Measurements from ENCODE around the gene MED27. TPM values are rescaled to one million over a fixed set of nuclear protein-coding genes. Genes with fewer than 3 reads are reported as not detected.

The MED27 gene
- total and polyA plus RNA-seq, 9 of the 15 experiments (the other 6 are each of a cell fraction or from before 2014, with no cell fraction given), result 24.4 to 91.0 (median 36.1) TPM

GRCh38 chr9:131965841-131966240, 113.8 kb downstream of the MED27 start:
- no TSS peak for BruUV-seq (replicated peaks)
- 70% methylated on average over 7 of the region's 7 CpGs for WGBS (ENCODE audit: insufficient coverage, low coverage, missing lambda C conversion rate)
- ATAC-seq (no peak), DNase-seq (ENCODE audit: extremely low read depth in 1 of 4, low spot score in 3 of 4) (no peak), FAIRE-seq (no peak)
- POLR2A ChIA-PET, result interaction anchor here (0.7 kb wide), 1 partner anchor 469 kb away, joined by 3 read pairs; no protein-coding TSS in a partner anchor
- Histone ChIP-seq H3K4me1 (replicated peaks in 1 of 2; ENCODE audit: control insufficient read depth in 2 of 2, insufficient read depth in 2 of 2, low read length in 2 of 2) (peaks cover 0 to 4% of the 10 kb centered on the region in 2 experiments; a peak in 1 of 5 replicates), H4K20me1 (replicated peaks; ENCODE audit: control insufficient read depth, insufficient read depth, low read length) (no peaks in the 10 kb centered on the region), H3K27me3 (ENCODE audit: control insufficient read depth in 2 of 2, insufficient read depth in 2 of 2, low read length in 2 of 2) (no peaks in the 10 kb centered on the region), H3K4me3 (no peak overlapping the region), H3K27ac (ENCODE audit: extremely low read depth, low read depth, low read length) (no peak overlapping the region), H3K9me3 (replicated peaks; ENCODE audit: control insufficient read depth, insufficient read depth, low read depth, low read length) (no peaks in the 10 kb centered on the region), H3K4me2 (ENCODE audit: insufficient read depth, low read length) (no peak overlapping the region), H3K36me3 (ENCODE audit: control insufficient read depth, insufficient read depth, low read length) (no peaks in the 10 kb centered on the region), H3K9me1 (ENCODE audit: control insufficient read depth, insufficient read depth, low read length) (no peaks in the 10 kb centered on the region), H3K79me2 (ENCODE audit: control insufficient read depth, insufficient read depth, low read length) (no peaks in the 10 kb centered on the region), H3K9ac (ENCODE audit: insufficient read depth in 1 of 2, low read depth in 2 of 2, low read length in 2 of 2) (no peak overlapping the region), H2AFZ (ENCODE audit: low read depth, low read length) (no peak overlapping the region)
- TF ChIP-seq HIVEP1 (CRISPR knock-in tag; IDR thresholded peaks at IDR 0.05) (no peak), ZNF408 (CRISPR knock-in tag; IDR thresholded peaks at IDR 0.05; ENCODE audit: low read depth) (no peak), PHB2 (IDR thresholded peaks at IDR 0.05; ENCODE audit: low read depth) (no peak)
- in situ Hi-C loops (cut with MboI), result no loop called here
- intact Hi-C loops (cut with micrococcal nuclease), result no loop called here
- CTCF ChIA-PET (ENCODE audit: low intra/inter-chr PET ratio), result no interaction called here

GRCh38 chr9:131965103-131965502, 114.6 kb downstream of the MED27 start:
- no peaks in the 10 kb centered on the region for H4K20me1 ChIP-seq (replicated peaks; ENCODE audit: control insufficient read depth, insufficient read depth, low read length)
- no peaks in the 10 kb centered on the region for H3K27me3 ChIP-seq (ENCODE audit: control insufficient read depth in 2 of 2, insufficient read depth in 2 of 2, low read length in 2 of 2)
- H3K36me3 ChIP-seq (ENCODE audit: control insufficient read depth, insufficient read depth, low read length), result no peaks in the 10 kb centered on the region
- no peak overlapping the region for H2AFZ ChIP-seq (ENCODE audit: low read depth, low read length)
- no TSS peak for BruUV-seq (replicated peaks)
- DNase-seq (ENCODE audit: extremely low read depth in 1 of 4, low spot score in 3 of 4) (no peak), ATAC-seq (no peak), FAIRE-seq (no peak)
- no peaks in the 10 kb centered on the region for H3K9me1 ChIP-seq (ENCODE audit: control insufficient read depth, insufficient read depth, low read length)
- H3K4me1 ChIP-seq (replicated peaks in 1 of 2; ENCODE audit: control insufficient read depth in 2 of 2, insufficient read depth in 2 of 2, low read length in 2 of 2), result peaks cover 0 to 2% of the 10 kb centered on the region in 2 experiments; a peak in 1 of 5 replicates
- POLR2A ChIA-PET, result no interaction called here
- no peak overlapping the region for H3K4me3 ChIP-seq
- H3K9me3 ChIP-seq (replicated peaks; ENCODE audit: control insufficient read depth, insufficient read depth, low read depth, low read length), result no peaks in the 10 kb centered on the region
- in situ Hi-C loops (cut with MboI) (no loop called here), intact Hi-C loops (cut with micrococcal nuclease) (no loop called here)
- H3K27ac ChIP-seq (ENCODE audit: extremely low read depth, low read depth, low read length), result no peak overlapping the region
- H3K4me2 ChIP-seq (ENCODE audit: insufficient read depth, low read length), result no peak overlapping the region
- WGBS (ENCODE audit: insufficient coverage, low coverage, missing lambda C conversion rate), result 86% methylated on average over 4 of the region's 4 CpGs
- H3K9ac ChIP-seq (ENCODE audit: insufficient read depth in 1 of 2, low read depth in 2 of 2, low read length in 2 of 2), result no peak overlapping the region
- TF ChIP-seq HES1 (IDR thresholded peaks at IDR 0.05; ENCODE audit: low read depth), result no peak
- no peak for TF ChIP-seq NFXL1 (CRISPR knock-in tag; IDR thresholded peaks at IDR 0.05)
- TF ChIP-seq TARDBP (IDR thresholded peaks at IDR 0.05), result no peak
- no peak for TF ChIP-seq MEF2A (IDR thresholded peaks at IDR 0.05; ENCODE audit: control insufficient read depth, low read depth, low read length)
- no peak for TF ChIP-seq HDAC8 (tag; IDR thresholded peaks at IDR 0.05)
- H3K79me2 ChIP-seq (ENCODE audit: control insufficient read depth, insufficient read depth, low read length), result no peaks in the 10 kb centered on the region
- CTCF ChIA-PET (ENCODE audit: low intra/inter-chr PET ratio), result no interaction called here

Data from K562 (cell line).